ENCODE measurements around the gene MC4R.
"Not testable (repeated sequence)": the region's sequence is repeated elsewhere in the genome, so short reads cannot be mapped to it uniquely, and the experiment has no call there.

MC4R gene

DNA sequence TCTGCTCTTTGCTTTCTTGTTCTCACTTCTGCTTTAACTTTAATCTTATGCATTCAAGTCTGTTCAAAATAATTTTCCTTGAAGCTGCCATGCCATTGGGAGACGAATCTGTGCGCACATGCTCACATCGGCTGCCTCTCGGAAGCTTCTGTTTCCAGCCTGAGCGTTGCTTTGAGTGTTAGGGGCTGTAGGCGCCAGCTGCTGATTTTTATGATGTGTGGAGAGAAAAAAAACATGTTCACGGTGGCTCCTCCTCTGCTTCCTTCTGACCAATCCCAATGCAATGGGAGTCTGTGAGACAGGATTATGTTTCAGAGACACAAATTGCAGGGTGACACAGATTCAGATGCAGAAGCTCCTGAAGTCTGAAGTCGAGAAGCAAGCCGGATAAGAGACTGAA is at the start of gene MC4R:
MC4R (minus strand) TSS at position 180 of the 400 bp plus-strand sequence. CDS start 426 bp downstream, outside the sequence.
- FAIRE-seq (no peak), DNase-seq (ENCODE audit: low spot score) (no peak)

DNA sequence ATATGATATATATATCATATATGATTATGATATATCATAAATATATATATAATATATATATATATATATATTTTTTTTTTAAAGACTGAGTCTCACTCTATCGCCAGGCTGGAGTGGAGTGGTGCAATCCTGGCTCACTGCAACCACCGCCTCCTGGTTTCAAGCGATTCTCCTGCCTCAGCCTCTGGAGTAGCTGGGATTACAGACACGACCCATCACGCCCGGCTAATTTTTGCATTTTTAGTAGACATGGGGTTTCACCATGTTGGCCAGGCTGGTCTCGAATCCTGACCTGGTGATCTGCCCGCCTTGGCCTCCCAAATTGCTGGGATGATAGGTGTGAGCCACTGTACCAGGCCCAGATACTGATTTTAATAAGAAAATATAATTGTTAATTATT is 49.7 kb upstream of the MC4R start:
- DNase-seq (ENCODE audit: low spot score); FAIRE-seq: not testable (repeated sequence)

DNA sequence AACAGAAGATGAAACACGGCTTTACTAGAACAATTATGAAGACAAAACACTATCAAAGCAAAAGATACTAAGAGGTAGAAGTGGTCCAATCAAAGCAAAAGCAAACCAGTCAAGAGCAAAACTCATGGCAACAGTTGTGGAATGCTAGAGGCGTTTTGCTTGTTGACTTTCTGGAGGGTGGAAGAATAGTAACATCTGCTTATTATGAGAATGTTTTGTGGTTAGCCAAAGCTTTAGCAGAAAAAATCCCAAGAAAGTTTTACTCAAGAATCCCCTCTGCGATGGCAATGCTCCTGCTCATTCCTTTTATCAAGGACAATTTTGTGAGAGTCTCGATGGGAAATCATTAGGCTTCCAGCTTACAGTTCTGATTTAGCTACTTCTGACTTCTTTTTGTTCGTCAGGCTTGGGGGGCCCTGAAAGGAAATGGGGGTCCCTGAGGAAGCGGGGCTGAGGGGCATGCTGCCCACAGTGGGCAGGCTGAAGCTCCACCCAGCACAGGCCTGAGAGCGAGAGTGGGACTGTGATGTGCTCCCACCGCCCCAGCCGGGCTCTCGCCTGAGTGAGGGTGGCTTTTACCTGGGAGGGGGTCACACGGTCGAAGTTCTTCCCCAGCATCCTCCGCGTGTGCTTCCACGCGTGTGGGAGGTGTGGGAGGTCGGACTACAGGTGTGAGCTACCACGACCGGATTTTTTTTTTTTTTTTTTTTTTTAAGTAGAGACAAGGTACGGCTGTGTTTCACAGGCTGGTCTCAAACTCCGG is 49.0 kb upstream of the MC4R start:
- FAIRE-seq (no peak), DNase-seq (ENCODE audit: low spot score) (no peak)

DNA sequence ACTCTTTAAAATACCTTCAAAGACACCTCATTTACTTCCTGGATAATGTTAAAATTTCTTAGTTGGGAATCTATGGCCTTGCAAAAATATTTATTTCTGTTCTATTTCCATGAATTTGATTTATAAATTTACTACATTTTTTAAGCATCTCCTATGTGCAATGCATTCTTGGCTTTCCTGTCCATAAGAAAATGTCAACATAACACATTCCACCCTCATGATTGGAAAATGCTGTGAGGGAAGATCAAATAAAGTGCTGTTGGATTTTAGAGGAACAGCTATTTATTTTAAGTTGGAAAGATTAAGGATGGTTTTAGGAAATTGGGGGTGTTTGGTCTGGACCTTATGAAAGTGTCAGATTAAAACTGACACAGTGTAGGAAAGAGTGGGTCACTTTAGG is 45.4 kb upstream of the MC4R start:
- no peak for FAIRE-seq

DNA sequence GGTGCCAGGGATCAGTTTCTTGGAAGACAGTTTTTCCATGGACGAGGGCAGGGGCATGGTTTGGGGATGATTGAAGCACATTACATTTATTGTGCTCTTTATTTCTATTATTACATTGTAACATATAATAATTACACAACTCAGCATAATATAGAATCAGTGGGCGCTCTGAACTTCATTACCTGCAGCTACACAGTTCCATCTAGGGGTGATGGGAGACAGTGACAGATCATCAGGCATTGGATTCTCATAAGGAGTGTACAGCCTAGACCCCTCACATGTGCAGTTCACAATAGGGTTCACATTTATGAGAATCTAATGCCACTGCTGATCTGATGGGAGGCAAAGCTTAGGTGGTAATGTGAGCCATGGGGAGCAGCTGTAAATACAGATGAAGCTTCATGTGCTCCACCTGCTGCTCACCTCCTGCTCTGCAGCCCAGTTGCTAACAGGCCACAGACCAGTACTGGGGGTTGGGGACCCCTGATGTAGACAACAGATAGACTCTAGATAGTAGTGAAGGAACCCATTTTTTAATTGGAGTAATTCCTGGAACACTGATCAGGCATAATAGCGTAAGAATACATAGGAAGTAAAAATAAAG is 41.5 kb upstream of the MC4R start:
- DNase-seq (ENCODE audit: low spot score) (no peak), FAIRE-seq (no peak)

More for the DNA sequence above, 45.4 kb upstream of the MC4R start:
- DNase-seq (ENCODE audit: low spot score) = no peak

DNA sequence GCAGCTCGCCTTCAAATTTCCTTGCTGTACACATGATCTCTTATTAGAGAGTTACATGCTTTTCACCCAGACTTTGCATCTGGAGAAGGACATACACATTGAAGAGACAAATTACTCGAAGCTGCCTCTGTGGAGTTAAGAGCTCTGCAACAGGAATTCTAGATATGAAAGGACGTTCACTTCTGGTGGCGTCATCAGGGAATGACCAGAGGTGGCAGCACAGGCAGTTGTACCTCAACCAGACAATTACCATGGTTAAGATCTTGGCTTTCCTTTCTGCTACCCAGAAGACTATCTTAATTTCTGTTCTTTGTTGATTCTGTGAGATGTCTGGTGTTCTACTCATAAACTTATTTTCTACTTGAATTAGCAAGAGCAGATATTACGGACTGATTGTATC is 39.1 kb upstream of the MC4R start:
- FAIRE-seq = no peak
- DNase-seq (ENCODE audit: low spot score) = no peak

DNA sequence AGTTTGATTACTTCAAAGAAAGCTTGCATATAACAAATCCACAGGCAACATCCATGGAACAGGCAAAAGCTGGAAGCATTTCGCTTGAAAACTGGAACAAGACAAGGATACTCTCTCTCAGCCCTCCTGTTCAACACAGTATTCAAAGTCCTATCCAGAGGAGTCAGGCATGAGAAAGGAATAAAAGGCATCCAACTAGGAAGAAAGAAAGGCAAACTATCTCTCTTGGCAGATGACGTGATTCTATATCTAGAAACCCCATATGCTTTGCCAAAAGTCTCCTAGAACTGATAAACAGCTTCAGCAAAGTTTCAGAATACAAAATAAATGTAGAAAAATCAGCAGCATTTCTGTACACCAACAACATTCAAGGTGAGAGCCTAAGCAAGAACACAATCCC is 34.1 kb upstream of the MC4R start:
- FAIRE-seq = no peak
- DNase-seq (ENCODE audit: low spot score) = no peak

DNA sequence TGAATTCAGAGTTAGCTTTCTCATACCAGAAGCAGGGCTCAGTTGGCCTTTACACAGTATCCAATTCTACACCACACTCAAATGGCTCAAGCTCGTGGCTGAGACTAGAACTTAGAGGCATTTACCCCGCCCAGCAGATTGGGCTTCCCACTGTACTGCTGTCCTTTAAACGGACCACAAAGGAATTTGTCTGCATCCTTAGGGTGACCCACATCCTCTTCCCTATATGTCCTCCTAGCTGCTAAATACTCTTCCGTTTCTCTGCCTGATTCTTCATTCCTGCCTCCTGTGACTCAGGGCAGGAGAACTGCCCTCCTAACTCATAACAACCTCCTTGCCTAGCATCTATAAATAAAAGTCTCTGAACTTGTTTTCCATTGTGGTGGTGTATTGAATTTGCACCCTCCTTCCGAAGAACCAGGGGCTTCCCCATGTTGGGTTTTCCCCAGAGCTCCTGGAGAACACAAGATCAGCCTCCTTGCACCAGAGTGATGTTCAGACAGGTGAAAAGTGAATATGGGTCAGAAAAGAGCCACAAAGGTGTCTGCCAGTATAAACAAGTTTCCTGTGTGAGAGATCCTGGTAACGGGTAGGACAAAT is 32.0 kb upstream of the MC4R start:
- FAIRE-seq (no peak), DNase-seq (ENCODE audit: low spot score) (no peak)

DNA sequence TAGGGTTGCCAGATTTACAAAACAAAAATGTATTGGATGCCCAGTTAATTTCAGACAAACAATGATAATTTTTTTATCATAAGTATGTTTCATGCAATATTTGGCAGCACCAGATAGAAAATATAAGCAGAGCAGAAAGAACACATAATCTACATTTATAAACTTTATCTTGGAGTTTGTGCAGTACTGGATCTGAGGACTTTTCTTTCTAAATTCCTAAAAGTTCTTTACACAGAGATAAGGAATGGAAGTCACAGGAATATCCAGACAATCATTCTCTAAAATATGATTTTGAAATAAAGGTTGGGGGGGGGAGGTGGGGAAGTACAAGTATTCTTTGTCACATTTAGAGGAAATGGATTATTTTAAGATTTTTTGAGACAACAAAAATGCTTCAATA is 28.8 kb upstream of the MC4R start:
- DNase-seq (ENCODE audit: low spot score) (no peak), FAIRE-seq (no peak)

DNA sequence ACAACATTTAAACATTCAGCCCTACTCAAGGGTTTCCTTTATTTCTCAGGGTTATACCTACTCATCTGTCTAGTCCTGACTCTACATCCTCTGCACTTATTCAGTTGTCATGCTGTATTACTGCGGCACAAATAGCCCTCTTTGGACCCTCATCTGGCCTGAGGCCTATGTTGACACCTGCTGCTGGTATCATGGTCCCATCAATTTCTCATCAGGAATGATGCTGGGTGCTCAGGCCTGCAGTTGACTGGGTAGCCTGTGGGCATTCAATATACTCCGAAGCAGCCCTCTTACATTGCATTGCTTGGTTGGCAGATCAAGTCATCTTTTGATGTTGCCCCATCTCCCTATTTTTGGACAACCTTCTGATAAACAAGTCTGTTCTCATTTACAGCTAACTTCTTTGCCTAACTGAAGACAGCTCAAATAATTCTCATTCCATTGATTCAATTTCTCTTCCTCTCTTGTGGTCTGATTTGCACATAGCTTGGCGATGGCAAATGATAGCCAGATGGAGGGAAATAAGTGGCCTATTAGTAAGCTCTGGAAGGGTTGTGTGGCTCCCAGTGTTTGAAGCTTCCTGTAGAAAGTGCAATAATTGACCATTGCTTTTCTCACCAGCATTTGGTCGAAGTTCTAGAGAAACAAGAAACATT is 19.1 kb upstream of the MC4R start:
- DNase-seq (ENCODE audit: low spot score) (no peak), FAIRE-seq (no peak)

DNA sequence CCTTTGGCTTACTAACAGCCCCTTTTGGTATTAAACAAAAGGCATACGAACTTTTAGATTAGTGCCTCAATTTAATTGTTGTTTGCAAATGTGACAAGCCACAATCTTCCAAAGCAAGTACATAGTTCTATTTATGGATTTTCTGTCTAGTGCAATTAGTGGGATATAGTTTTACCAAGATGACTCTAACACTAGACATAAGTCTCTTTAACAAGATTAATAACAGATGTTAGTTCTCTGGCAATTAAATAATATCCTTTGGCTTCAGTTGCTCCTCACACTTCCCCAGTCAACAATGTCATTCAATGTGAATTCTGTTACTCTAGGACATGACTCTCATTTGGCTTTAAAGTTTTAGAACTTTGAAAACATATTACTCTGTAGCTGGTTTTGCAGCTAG is 16.7 kb upstream of the MC4R start:
- DNase-seq (ENCODE audit: low spot score) (no peak), FAIRE-seq (no peak)

DNA sequence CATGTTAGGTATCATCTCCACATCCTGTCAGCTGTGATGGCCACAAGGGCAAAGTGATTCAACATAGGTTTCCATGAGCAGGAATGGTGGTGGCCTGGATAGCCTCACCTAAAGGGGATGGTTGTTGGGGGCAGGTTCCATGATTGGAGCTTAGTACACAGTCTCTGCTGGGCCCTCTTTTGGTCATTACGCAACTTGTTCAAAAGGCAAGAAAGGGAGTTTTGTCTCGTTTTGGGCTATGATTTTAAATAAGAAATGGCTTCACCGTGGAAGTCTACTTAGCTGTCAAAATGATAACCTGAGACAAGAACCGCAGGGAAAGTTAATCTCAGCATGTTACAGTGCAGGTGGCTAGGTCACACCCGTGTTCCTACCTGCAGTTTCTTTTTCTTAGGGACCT is 13.1 kb upstream of the MC4R start:
- FAIRE-seq (no peak), DNase-seq (ENCODE audit: low spot score) (no peak)

DNA sequence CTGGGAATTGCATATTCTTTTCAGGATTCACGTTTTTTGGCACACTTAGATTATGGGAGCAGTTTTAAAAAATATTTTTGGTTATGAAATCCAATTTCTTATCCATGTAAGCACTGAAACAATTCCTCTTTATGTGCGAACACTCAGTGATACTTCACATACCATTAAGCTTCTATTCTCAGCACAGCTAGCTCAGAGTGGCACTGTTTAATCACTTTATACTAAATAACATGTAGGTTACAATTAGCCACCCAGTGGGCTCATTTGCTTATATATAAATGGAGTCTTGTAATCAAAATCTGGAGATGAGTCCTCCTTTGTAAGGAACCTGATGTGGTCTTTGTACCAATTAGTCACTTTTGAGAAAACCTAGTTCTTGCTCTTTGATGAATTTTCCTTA is 11.3 kb upstream of the MC4R start:
- DNase-seq (ENCODE audit: low spot score) (no peak), FAIRE-seq (no peak)

DNA sequence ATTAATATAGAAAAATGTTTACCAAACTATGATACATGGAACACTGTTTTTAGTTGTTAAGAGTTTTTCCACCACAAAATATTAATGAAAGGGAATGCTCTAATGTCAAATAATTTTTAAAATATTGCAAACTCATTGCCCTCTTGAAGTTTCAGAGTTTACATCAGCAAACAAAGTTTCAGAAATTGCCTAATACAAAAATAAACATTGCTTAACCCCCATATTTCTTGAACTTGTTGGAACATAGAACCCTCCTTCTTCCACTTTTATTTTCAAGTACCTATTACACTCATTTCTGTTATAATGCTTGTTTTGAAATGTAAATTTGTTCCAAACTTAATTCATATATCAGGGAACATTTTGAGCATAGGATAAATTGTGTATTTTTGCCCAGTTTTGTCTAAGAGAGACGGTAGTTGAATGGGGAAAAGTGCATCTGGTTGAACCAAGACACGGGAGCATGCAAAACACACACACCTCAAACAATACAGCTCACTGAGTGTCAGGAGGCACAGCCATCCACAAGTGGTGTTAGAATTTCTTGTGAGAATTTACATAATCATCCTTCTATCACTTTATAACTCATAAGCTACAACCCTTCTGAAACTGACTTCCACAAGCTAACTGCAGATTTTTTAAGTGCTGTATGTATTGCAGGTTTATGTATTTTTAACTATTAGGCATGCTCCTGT is 5.3 kb upstream of the MC4R start:
- DNase-seq (ENCODE audit: low spot score) (no peak), FAIRE-seq (no peak)

DNA sequence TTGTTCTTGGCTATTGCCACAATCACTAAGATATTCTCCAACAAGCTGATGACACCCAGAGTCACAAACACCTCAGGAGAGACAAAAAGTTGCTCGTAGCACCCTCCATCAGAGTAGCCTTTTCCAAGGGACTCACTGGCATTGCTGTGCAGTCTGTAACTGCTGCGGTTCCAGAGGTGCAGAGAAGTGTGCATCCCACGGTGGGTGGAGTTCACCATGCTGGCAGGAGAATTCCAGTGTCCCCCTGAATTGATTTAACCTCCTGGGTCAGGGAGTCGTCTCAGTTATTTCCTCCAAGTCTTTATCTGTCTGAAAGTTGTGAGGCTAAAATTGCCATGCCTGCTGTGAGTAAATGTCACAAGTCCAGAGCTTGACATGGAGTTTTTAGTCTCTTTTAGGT is 443 bp downstream of the MC4R start:
- no peak for FAIRE-seq
- no peak for DNase-seq (ENCODE audit: low spot score)

DNA sequence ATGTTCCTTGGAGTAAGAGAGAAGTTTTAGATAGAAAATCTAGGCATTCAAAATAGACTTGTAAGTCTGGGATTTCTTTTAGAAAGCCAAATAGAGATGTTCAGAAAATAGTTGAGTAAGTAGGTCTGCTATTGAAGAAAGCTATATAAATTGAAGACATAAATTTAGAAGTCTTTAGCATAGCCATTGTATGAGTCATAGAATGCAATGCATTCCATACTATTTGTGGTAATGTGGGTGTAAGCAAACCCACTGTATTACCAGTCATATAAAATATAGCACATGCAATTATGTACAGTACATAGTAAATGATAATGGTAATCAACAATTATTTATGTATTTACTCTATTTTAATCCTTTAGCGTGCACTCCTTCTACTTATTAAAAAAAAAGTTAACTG is 14.1 kb downstream of the MC4R start:
- FAIRE-seq (no peak), DNase-seq (ENCODE audit: low spot score) (peak; percentile 7)

DNA sequence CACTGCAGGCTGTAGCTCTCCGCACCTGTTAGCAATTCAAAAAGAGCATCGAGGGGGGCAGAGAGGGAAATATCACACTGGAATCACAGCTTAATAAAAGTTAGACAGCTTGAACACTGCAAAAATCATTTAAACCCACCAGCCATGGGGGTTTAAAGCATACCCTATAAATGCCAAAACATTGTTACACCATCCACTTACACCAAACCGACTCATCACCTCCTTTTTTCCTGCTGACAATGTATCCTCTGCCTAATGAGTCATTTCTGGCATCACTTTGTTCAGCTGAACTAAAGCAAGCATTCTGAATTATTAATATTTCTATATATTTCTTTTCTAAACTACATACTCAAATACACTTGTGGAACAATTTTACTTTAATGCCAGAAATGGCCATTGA is 21.6 kb downstream of the MC4R start:
- DNase-seq (ENCODE audit: low spot score) (no peak), FAIRE-seq (no peak)

DNA sequence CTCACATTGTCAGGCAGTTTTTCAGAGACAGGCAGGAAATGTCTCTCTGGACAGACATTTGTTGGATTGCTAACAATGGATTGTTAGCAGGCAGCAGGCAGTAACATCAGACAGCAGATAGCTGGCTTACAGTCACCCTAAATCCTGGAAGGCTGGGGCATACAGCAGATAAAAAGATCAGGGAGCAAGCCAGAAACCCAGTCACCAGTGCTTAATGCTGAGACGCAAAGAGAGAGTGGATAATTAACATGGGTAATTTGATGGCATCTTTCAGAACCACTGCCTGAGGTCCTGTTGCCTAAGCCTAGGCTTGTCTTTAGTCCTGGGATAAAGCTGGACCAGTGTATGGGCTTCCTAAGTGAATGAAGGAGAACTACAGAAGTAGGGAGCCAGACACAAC is 22.4 kb downstream of the MC4R start:
- FAIRE-seq (no peak), DNase-seq (ENCODE audit: low spot score) (no peak)

DNA sequence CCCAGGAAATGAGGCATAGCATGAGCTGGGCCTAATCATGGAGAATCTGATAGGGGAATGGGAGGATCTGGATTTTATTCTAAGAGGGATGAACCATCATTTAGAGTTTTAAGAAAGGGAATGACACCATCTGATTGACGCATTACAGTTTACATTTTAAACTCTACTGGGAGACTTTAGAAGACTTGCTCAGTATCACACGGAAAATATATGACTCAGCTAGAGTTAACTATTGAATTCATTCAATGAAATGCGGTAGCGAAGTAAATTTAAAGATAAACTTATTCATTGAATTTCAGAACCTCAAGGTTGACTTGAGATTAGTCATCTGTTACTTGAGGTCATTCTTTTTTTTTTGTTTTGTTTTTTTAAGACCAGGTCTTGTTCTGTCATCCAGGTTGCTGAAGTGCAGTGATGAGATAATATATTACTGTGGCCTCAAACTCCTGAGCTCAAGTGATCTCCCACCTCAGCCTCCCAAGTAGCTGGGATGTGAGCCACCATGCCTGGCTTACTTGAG is 25.0 kb downstream of the MC4R start:
- FAIRE-seq = peak; percentile 95
- DNase-seq (ENCODE audit: low spot score) = peak; percentile 78

DNA sequence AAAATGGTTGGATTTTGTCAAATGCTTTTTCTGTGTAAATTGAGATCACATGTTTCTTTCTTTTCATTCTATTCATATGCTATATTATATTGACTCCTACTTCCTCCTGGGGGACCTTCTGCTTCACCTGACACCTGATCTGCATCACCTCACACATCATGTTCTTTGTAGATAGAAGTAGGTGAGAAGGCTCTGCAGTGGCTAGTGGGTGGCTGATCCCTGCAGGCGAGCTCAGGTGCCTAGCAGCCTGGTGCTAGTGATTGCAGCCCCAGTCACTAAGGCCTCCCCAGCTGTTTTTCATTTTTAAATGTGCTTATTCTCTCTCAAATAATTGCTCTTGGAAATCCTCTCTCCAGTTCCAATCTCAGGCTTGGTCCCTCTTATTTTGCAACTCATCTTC is 33.6 kb downstream of the MC4R start:
- DNase-seq (ENCODE audit: low spot score) (no peak), FAIRE-seq (no peak)

DNA sequence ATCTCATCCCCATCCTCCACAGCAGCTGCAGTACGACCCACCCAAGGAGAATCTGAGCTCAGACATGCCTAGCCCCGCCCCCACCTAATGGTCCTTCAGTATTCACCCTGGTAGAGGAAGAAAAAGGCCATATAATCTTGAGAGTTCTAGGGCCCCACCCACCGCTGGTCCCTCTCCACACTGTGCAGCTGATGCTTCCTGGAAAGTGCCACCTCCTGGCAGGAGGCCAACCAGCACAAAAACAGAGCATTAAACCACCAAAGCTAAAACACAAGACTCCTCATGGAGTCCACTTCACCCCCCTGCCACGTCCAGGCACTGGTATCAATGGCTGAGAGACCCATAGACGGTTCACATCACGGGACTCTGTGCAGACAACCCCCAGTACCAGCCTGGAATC is 40.7 kb downstream of the MC4R start:
- DNase-seq (ENCODE audit: low spot score) = no peak
- FAIRE-seq = no peak

DNA sequence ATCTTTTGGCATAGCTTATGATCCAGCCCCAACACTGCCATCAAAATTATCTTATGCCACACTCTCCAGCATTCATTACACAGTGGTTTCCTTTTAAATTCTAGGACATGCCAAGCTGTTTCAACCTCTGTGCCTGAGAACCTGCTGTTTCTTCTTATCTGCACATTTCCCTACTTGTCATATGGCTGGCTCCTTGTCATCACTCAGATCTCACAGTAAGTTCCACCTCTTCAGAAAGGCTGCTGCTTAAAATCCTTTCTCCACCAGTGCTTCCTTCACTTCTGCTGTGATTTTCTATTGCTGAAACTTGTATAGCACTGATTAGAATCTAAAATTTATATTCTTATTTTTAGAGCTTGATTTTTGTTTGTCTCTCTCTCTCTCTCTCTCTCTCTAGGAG is 43.4 kb downstream of the MC4R start:
- DNase-seq (ENCODE audit: low spot score) (no peak), FAIRE-seq (no peak)

Data from RCC 7860 (cell line).